GM23248 (cell line): ENCODE measurements around the gene TRAFD1. TPM values are rescaled to one million over a fixed set of nuclear protein-coding genes. Genes with fewer than 3 reads are reported as not detected.

Experiments used
- DNase-seq: peaks from one replicate; pipeline ENCODE4 v3.0.0-alpha.2; 2015
- H2AFZ ChIP-seq: fragments of 200-600 bp; sonication (generic); 2 replicates; pipeline ENCODE4 v1.6.1; 2016; ENCODE audit warnings: antibody characterized with exemption
- H3F3A ChIP-seq: fragments of 200-600 bp; sonication (generic); 2 replicates; pipeline ENCODE4 v1.6.1; 2016; ENCODE audit warnings: mild to moderate bottlenecking, antibody characterized with exemption, mixed run types; ENCODE audit not compliant: insufficient read depth
- H3K27ac ChIP-seq: fragments of 200-600 bp; sonication (generic); 2 replicates; pipeline ENCODE4 v1.5.1; 2016; ENCODE audit warnings: mild to moderate bottlenecking
- H3K27me3 ChIP-seq: fragments of 200-600 bp; sonication (generic); replicated peaks from 2 replicates; pipeline ENCODE4 v1.6.1; 2016; ENCODE audit warnings: mild to moderate bottlenecking; ENCODE audit not compliant: insufficient read depth
- H3K36me3 ChIP-seq: fragments of 200-600 bp; sonication (generic); 2 replicates; pipeline ENCODE4 v1.6.1; 2016; ENCODE audit warnings: low read depth, mild to moderate bottlenecking
- H3K4me1 ChIP-seq: fragments of 200-600 bp; sonication (generic); 2 replicates; pipeline ENCODE4 v1.6.1; 2016; ENCODE audit warnings: mild to moderate bottlenecking; ENCODE audit not compliant: insufficient read depth
- H3K4me2 ChIP-seq: fragments of 200-600 bp; sonication (generic); one replicate; pipeline ENCODE4 v1.6.1; 2016; ENCODE audit warnings: mild to moderate bottlenecking; ENCODE audit not compliant: unreplicated experiment
- H3K4me3 ChIP-seq: fragments of 200-600 bp; sonication (generic); 2 replicates; pipeline ENCODE4 v1.5.1; 2016; ENCODE audit warnings: mild to moderate bottlenecking
- H3K79me2 ChIP-seq: fragments of 200-600 bp; sonication (generic); 2 replicates; pipeline ENCODE4 v1.6.1; 2016; ENCODE audit warnings: mild to moderate bottlenecking; ENCODE audit not compliant: insufficient read depth
- H3K9ac ChIP-seq: fragments of 200-600 bp; sonication (generic); 2 replicates; pipeline ENCODE4 v1.6.1; 2016; ENCODE audit warnings: mild to moderate bottlenecking
- H3K9me2 ChIP-seq: fragments of 200-600 bp; sonication (generic); 2 replicates; pipeline ENCODE4 v1.6.1; 2016; ENCODE audit warnings: mixed run types, mild to moderate bottlenecking, moderate library complexity; ENCODE audit not compliant: insufficient read depth
- H3K9me3 ChIP-seq: fragments of 200-600 bp; sonication (generic); one replicate; pipeline ENCODE4 v1.6.1; 2017; ENCODE audit warnings: low read depth
- H4K20me1 ChIP-seq: fragments of 200-600 bp; sonication (generic); 2 replicates; pipeline ENCODE4 v1.6.0; 2016; ENCODE audit not compliant: insufficient read depth
- EZH2 ChIP-seq: fragments of 200-600 bp; sonication (generic); IDR thresholded peaks from 2 replicates; pipeline ENCODE4 v1.6.1; 2018; ENCODE audit warnings: antibody characterized with exemption, mild to moderate bottlenecking; ENCODE audit not compliant: insufficient read depth, poor library complexity, severe bottlenecking
- EZH2phosphoT487 ChIP-seq: fragments of 200-600 bp; sonication (generic); IDR thresholded peaks from 2 replicates; pipeline ENCODE4 v1.6.1; 2018; ENCODE audit warnings: antibody characterized with exemption, moderate library complexity, mild to moderate bottlenecking, low read depth; ENCODE audit not compliant: insufficient read depth
- WGBS, 2 experiments: methylation state at CpG; one replicate each; pipeline ENCODE4 v1.1.6; 2015 to 2017; ENCODE audit warnings: low lambda C conversion rate in 2 of 2, low coverage in 1 of 2; ENCODE audit errors: missing lambda C conversion rate in 2 of 2; 5-methylcytosine and 5-hydroxymethylcytosine counted together
- in situ Hi-C: fragments of 300-500 bp; cut with MboI; formaldehyde crosslinking; loops from 2 replicates; pipeline ENCODE4 v1.15.0; 2020
- microRNA-seq: library from miRNA; unstranded; fragments of <30 nt; microRNA quantifications from one replicate; pipeline ENCODE4, GENCODE V29; 2016; ENCODE audit warnings: borderline number of aligned reads
- polyA plus RNA-seq: library from polyadenylated mRNA; unstranded; fragments of >200 nt; fragmentation: Nextera tagmentation; extraction: Ambion mirVana; gene quantifications from 2 replicates; pipeline ENCODE4 v1.2.1, GENCODE V29; 2016
- small RNA-seq: library from RNA; depleted of rRNA; stranded (forward); fragments of <200 nt; gene quantifications from one replicate; pipeline ENCODE3, GENCODE V24; 2014; ENCODE audit warnings: low read depth, low replicate concordance
- total RNA-seq: library from RNA; depleted of rRNA; stranded (reverse); fragments of >200 nt; shearing (Covaris generic); gene quantifications from 2 replicates; pipeline ENCODE4 v1.2.3, GENCODE V29; 2014; rRNA removed

Gene TRAFD1
- total and polyA plus RNA-seq, 2 experiments from 2014 or later: 31.7 to 34.2 TPM

GRCh38 chr12:112194601-112195247, 69.4 kb downstream of the TRAFD1 start:
- H3K4me1 ChIP-seq: no peaks in the 10 kb centered on the region
- no peaks in the 10 kb centered on the region for H3K79me2 ChIP-seq
- H3K27ac ChIP-seq: no peak overlapping the region
- 96 to 97% methylated on average over 20 of the region's 20 CpGs for WGBS, 2 experiments
- no peaks in the 10 kb centered on the region for H3K9me3 ChIP-seq
- H3K4me3 ChIP-seq: no peak overlapping the region
- H3F3A ChIP-seq: no peaks in the 10 kb centered on the region
- no peaks in the 10 kb centered on the region for H3K27me3 ChIP-seq
- no peak overlapping the region for H2AFZ ChIP-seq
- H3K9ac ChIP-seq: no peak overlapping the region
- H4K20me1 ChIP-seq: no peaks in the 10 kb centered on the region
- no peak for DNase-seq
- H3K9me2 ChIP-seq: no peaks in the 10 kb centered on the region
- H3K36me3 ChIP-seq: no peaks in the 10 kb centered on the region; the same call in 1 of the 2 replicates
- TF ChIP-seq EZH2phosphoT487 (no peak), EZH2 (no peak)
- in situ Hi-C loops: no loop called here
- H3K4me2 ChIP-seq: no peak overlapping the region

- Histone ChIP-seq H2AFZ (no peak overlapping the region), H3K27me3 (no peaks in the 10 kb centered on the region), H3K9me3 (no peaks in the 10 kb centered on the region), H3K36me3 (no peaks in the 10 kb centered on the region; the same call in 1 of the 2 replicates), H3K4me1 (no peaks in the 10 kb centered on the region), H3K79me2 (no peaks in the 10 kb centered on the region), H3K27ac (no peak overlapping the region), H3K4me3 (no peak overlapping the region), H3F3A (no peaks in the 10 kb centered on the region), H3K4me2 (no peak overlapping the region), H4K20me1 (no peaks in the 10 kb centered on the region), H3K9me2 (no peaks in the 10 kb centered on the region), H3K9ac (no peak overlapping the region)
- WGBS, 2 experiments: 82 to 85% methylated on average over 9 of the region's 9 CpGs
- in situ Hi-C loops: no loop called here
- TF ChIP-seq EZH2: no peak
- no peak for TF ChIP-seq EZH2phosphoT487
- no peak for DNase-seq
These were observed 71.0 kb downstream of the TRAFD1 start for GRCh38 chr12:112196196-112196875.

GRCh38 chr12:112198120-112198733, 72.9 kb downstream of the TRAFD1 start:
- Histone ChIP-seq H3K9me2 (no peaks in the 10 kb centered on the region), H3K9ac (no peak overlapping the region), H3K4me2 (no peak overlapping the region), H3F3A (no peaks in the 10 kb centered on the region), H3K4me3 (no peak overlapping the region), H3K9me3 (no peaks in the 10 kb centered on the region), H2AFZ (no peak overlapping the region), H3K27me3 (no peaks in the 10 kb centered on the region), H4K20me1 (no peaks in the 10 kb centered on the region), H3K4me1 (no peaks in the 10 kb centered on the region), H3K36me3 (peaks cover 6% of the 10 kb centered on the region; the same call in 1 of the 2 replicates), H3K79me2 (no peaks in the 10 kb centered on the region), H3K27ac (no peak overlapping the region)
- TF ChIP-seq EZH2phosphoT487 (no peak), EZH2 (no peak)
- DNase-seq: peak; percentile 70
- 81 to 85% methylated on average over 9 of the region's 9 CpGs for WGBS, 2 experiments
- in situ Hi-C loops: no loop called here

- H3K9me2 ChIP-seq: no peaks in the 10 kb centered on the region
- in situ Hi-C loops: no loop called here
- no peak for TF ChIP-seq EZH2
- TF ChIP-seq EZH2phosphoT487: no peak
These were observed 73.8 kb downstream of the TRAFD1 start for GRCh38 chr12:112199136-112199535.

More at GRCh38 chr12:112199136-112199535, 73.8 kb downstream of the TRAFD1 start:
- Histone ChIP-seq H3K9me3 (no peaks in the 10 kb centered on the region), H2AFZ (no peak overlapping the region), H3K4me3 (no peak overlapping the region), H3K27me3 (no peaks in the 10 kb centered on the region), H4K20me1 (no peaks in the 10 kb centered on the region), H3K79me2 (no peaks in the 10 kb centered on the region), H3K36me3 (0 out of 2 replicates have a peak, but pooled peaks cover 6% of the 10 kb centered on the region), H3K4me1 (no peaks in the 10 kb centered on the region), H3F3A (no peaks in the 10 kb centered on the region), H3K27ac (no peak overlapping the region), H3K9ac (no peak overlapping the region), H3K4me2 (no peak overlapping the region)
- no peak for DNase-seq
- WGBS, 2 experiments: 75% methylated on average over 4 of the region's 4 CpGs

Small RNAs within 50 kb of the gene (microRNA-seq; reads per million reads assigned to microRNA genes)
- gene MIR6861: not detected

Small RNAs within 50 kb of the gene (small RNA-seq; reads per million reads assigned to genes)
- not detected for gene RF00019

Other genes starting within 250 kb of the TRAFD1 start
- gene TMEM116, start 112.4 kb upstream of the TRAFD1 start, total RNA-seq: 6.7 and 17.1 TPM in 2 replicates
- gene TMEM116, start 112.4 kb upstream of the TRAFD1 start, polyA plus RNA-seq: 10.7 and 11.7 TPM in 2 replicates
- gene ERP29, start 112.1 kb upstream of the TRAFD1 start, total RNA-seq: 61.4 and 65.5 TPM in 2 replicates
- gene ERP29, start 112.1 kb upstream of the TRAFD1 start, polyA plus RNA-seq: 83.6 and 87.0 TPM in 2 replicates
- 15.2 and 17.8 TPM in 2 replicates for gene NAA25, start 16.8 kb upstream of the TRAFD1 start, total RNA-seq
- 16.1 and 17.2 TPM in 2 replicates for gene NAA25, start 16.8 kb upstream of the TRAFD1 start, polyA plus RNA-seq